ENCODE measurements around the gene NIT1. TPM values are rescaled to one million over a fixed set of nuclear protein-coding genes. Genes with fewer than 3 reads are reported as not detected.

The NIT1 gene
- total RNA-seq, 3 donors from 2014 or later, result 36.3 to 44.5 (median 37.0) TPM

DNA sequence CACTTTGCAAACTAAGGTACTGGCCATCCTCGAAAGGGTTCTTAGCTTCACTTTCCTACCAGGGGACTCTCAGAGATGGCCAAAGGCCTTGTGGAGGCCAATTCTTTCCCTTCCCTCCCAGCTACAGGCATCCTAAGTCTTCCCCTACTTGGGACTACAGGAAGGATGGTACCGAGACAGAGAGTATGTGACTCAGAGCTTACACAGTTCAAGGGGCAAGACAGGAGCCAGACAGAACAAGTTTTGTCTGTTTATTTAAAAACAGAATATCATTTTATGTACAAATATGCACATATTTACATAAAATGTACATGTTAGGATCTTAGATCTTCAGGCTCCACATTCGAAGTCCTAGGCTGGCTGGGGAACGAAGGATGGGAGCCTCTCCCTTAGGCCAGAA, 47.1 kb upstream of the NIT1 start:
- Histone ChIP-seq H3K9me3 (no peaks in the 10 kb centered on the region), H3K27ac (no peak overlapping the region), H3K27me3 (no peaks in the 10 kb centered on the region), H3K4me1 (no peaks in the 10 kb centered on the region), H3K4me3 (no peak overlapping the region), H3K36me3 (no peaks in the 10 kb centered on the region)
- DNase-seq (ENCODE audit: low spot score in 2 of 2), result no peak
- intact Hi-C loops (cut with DNase I; ENCODE audit: low total_unique reads), result no loop called here
- TF ChIP-seq POLR2A (IDR thresholded peaks at IDR 0.05) (no peak), POLR2AphosphoS5 (IDR thresholded peaks at IDR 0.05) (no peak), CTCF (IDR thresholded peaks at IDR 0.05) (no peak)

GRCh38 chr1:161071886-161072371, 46.0 kb upstream of the NIT1 start:
- Histone ChIP-seq H3K9me3 (no peaks in the 10 kb centered on the region), H3K4me3 (no peak overlapping the region), H3K27ac (no peak overlapping the region), H3K4me1 (no peaks in the 10 kb centered on the region), H3K27me3 (no peaks in the 10 kb centered on the region), H3K36me3 (no peaks in the 10 kb centered on the region)
- TF ChIP-seq CTCF (IDR thresholded peaks at IDR 0.05) (peak; percentile 51 to 67 (median 59)), POLR2AphosphoS5 (IDR thresholded peaks at IDR 0.05) (no peak), POLR2A (IDR thresholded peaks at IDR 0.05) (no peak)
- peak in 1 of 2 donors; percentile 55 for DNase-seq (ENCODE audit: low spot score in 2 of 2)
- intact Hi-C loops (cut with DNase I; ENCODE audit: low total_unique reads), result no loop called here

GRCh38 chr1:161072751-161073449, 45.0 kb upstream of the NIT1 start:
- no peaks in the 10 kb centered on the region for H3K4me1 ChIP-seq
- TF ChIP-seq CTCF (IDR thresholded peaks at IDR 0.05), result no peak
- TF ChIP-seq POLR2AphosphoS5 (IDR thresholded peaks at IDR 0.05), result no peak
- TF ChIP-seq POLR2A (IDR thresholded peaks at IDR 0.05), result no peak
- no peak for DNase-seq (ENCODE audit: low spot score in 2 of 2)
- no peak overlapping the region for H3K27ac ChIP-seq
- H3K4me3 ChIP-seq, result no peak overlapping the region
- no peaks in the 10 kb centered on the region for H3K36me3 ChIP-seq
- no peaks in the 10 kb centered on the region for H3K9me3 ChIP-seq
- no peaks in the 10 kb centered on the region for H3K27me3 ChIP-seq
- intact Hi-C loops (cut with DNase I; ENCODE audit: low total_unique reads), result no loop called here

- Histone ChIP-seq H3K27me3 (no peaks in the 10 kb centered on the region), H3K4me1 (no peaks in the 10 kb centered on the region), H3K4me3 (no peak overlapping the region), H3K36me3 (no peaks in the 10 kb centered on the region), H3K27ac (peak overlapping the region in 1 of 2 donors; percentile 63), H3K9me3 (no peaks in the 10 kb centered on the region)
- intact Hi-C loops (cut with DNase I; ENCODE audit: low total_unique reads), result no loop called here
- no peak for TF ChIP-seq POLR2A (IDR thresholded peaks at IDR 0.05)
- TF ChIP-seq POLR2AphosphoS5 (IDR thresholded peaks at IDR 0.05), result no peak
- TF ChIP-seq CTCF (IDR thresholded peaks at IDR 0.05), result no peak
- DNase-seq (ENCODE audit: low spot score in 2 of 2), result peak in 1 of 2 donors; percentile 69
Observed at GRCh38 chr1:161073474-161074121, 44.3 kb upstream of the NIT1 start.

Data from breast epithelium (tissue), 4 donors.